K562 (cell line): Measurements from ENCODE around the gene TMEM187. TPM values are rescaled to one million over a fixed set of nuclear protein-coding genes. Genes with fewer than 3 reads are reported as not detected.

Experiments
- CBFB ChIP-seq: sonication (generic); formaldehyde crosslinking; IDR thresholded peaks from 2 replicates; pipeline ENCODE4 v1.4.0; 2020; ENCODE audit warnings: mild to moderate bottlenecking, missing genetic modification reagents
- ETV5 ChIP-seq: sonication (generic); formaldehyde crosslinking; IDR thresholded peaks from 2 replicates; pipeline ENCODE4 v1.4.0; 2020; ENCODE audit warnings: low read depth, mild to moderate bottlenecking, missing genetic modification reagents
- FOSL1 ChIP-seq: fragments of 200-800 bp; sonication (Bioruptor generic); conservative IDR thresholded peaks from 2 replicates; pipeline ENCODE4 v1.6.1; 2016; ENCODE audit warnings: missing genetic modification characterization, missing compliant biosample characterization
- HCFC1 ChIP-seq: IDR thresholded peaks from 2 replicates; pipeline ENCODE4 v1.6.1; 2012; ENCODE audit warnings: low read depth, low read length, improper control_type of control experiment
- HDAC6 ChIP-seq: IDR thresholded peaks from 2 replicates; pipeline ENCODE4 v1.6.1; 2012; ENCODE audit warnings: low read depth, mild to moderate bottlenecking, control low read depth, inconsistent platforms, low read length, moderate library complexity
- HSF4 ChIP-seq: fragments of 250-450 bp; sonication (Bioruptor Pico); IDR thresholded peaks from 2 replicates; pipeline ENCODE4 v2.1.2; 2022; ENCODE audit warnings: mild to moderate bottlenecking, moderate library complexity, borderline replicate concordance
- MYC ChIP-seq, 2 experiments: fragments of 250-450 bp in 1 of 2; sonication (Bioruptor Pico) in 1 of 2; IDR thresholded peaks; 2 replicates each; pipeline versions ENCODE4 v1.5.1 to v1.6.1; 2012 to 2021; ENCODE audit warnings: low read depth in 2 of 2, borderline replicate concordance in 1 of 2, improper control_type of control experiment in 1 of 2, low read length in 1 of 2, mild to moderate bottlenecking in 1 of 2, moderate library complexity in 1 of 2
- NCOA1 ChIP-seq: fragments of 450-650 bp; IDR thresholded peaks from 2 replicates; pipeline ENCODE4 v1.6.1; 2016; ENCODE audit warnings: low read depth
- PHF8 ChIP-seq: fragments of 200-600 bp; sonication (generic); IDR thresholded peaks from 2 replicates; pipeline ENCODE4 v1.6.1; 2012; ENCODE audit warnings: mixed run types, mild to moderate bottlenecking, inconsistent platforms, low read length, moderate library complexity, borderline replicate concordance
- POLR2AphosphoS5 ChIP-seq: IDR thresholded peaks from 2 replicates; pipeline ENCODE4 v1.6.1; 2011; ENCODE audit warnings: mild to moderate bottlenecking, low read depth, low read length, moderate library complexity; ENCODE audit not compliant: control insufficient read depth, insufficient read depth
- RBFOX2 ChIP-seq: fragments of 200-400 bp; formaldehyde crosslinking; IDR thresholded peaks from 2 replicates; pipeline ENCODE4 v1.6.1; 2017; ENCODE audit warnings: low read depth, mild to moderate bottlenecking, low read length, moderate library complexity
- RBM14 ChIP-seq: fragments of 200-400 bp; formaldehyde crosslinking; IDR thresholded peaks from 2 replicates; pipeline ENCODE4 v1.6.1; 2018; ENCODE audit warnings: low read depth, mild to moderate bottlenecking, low read length, moderate library complexity, borderline replicate concordance; ENCODE audit not compliant: insufficient read depth
- SIN3A ChIP-seq, 2 experiments: fragments of 150-350 bp in 1 of 2; IDR thresholded peaks; 2 replicates each; pipeline ENCODE4 v1.6.1; 2011 to 2016; ENCODE audit warnings: borderline replicate concordance in 2 of 2, low read depth in 2 of 2, low read length in 2 of 2, mild to moderate bottlenecking in 2 of 2, moderate library complexity in 2 of 2; ENCODE audit not compliant: control insufficient read depth in 1 of 2
- SIX5 ChIP-seq, 2 experiments: IDR thresholded peaks; 2 replicates each; pipeline ENCODE4 v1.6.1; 2011; ENCODE audit warnings: low read length in 2 of 2, borderline replicate concordance in 1 of 2, low read depth in 1 of 2, mild to moderate bottlenecking in 1 of 2, moderate library complexity in 1 of 2; ENCODE audit not compliant: insufficient read depth in 1 of 2
- SUPT5H ChIP-seq: fragments of 450-650 bp; IDR thresholded peaks from 2 replicates; pipeline ENCODE4 v1.6.1; 2016
- TAF1 ChIP-seq: IDR thresholded peaks from 2 replicates; pipeline ENCODE4 v1.6.1; 2011; ENCODE audit warnings: mild to moderate bottlenecking, low read length, moderate library complexity; ENCODE audit not compliant: insufficient read depth, control insufficient read depth, severe bottlenecking; ENCODE audit errors: extremely low read depth
- TBP ChIP-seq: optimal IDR thresholded peaks from 2 replicates; pipeline ENCODE3; 2011; ENCODE audit warnings: low read depth, low read length, improper control_type of control experiment
- TFAP4 ChIP-seq: sonication (generic); formaldehyde crosslinking; IDR thresholded peaks from 2 replicates; pipeline ENCODE4 v1.8.0; 2022; ENCODE audit warnings: missing genetic modification reagents, mild to moderate bottlenecking, moderate library complexity, borderline replicate concordance
- ZBTB7A ChIP-seq: IDR thresholded peaks from 2 replicates; pipeline ENCODE4 v1.6.1; 2011; ENCODE audit warnings: low read depth, mild to moderate bottlenecking, low read length, moderate library complexity, borderline replicate concordance; ENCODE audit not compliant: control insufficient read depth
- ZNF12 ChIP-seq: sonication (generic); formaldehyde crosslinking; IDR thresholded peaks from 2 replicates; pipeline ENCODE4 v1.4.0; 2020; ENCODE audit warnings: mild to moderate bottlenecking, missing genetic modification reagents
- ZNF717 ChIP-seq: fragments of 250-450 bp; sonication (Bioruptor Pico); IDR thresholded peaks from 2 replicates; pipeline ENCODE4 v1.5.0; 2021
- polyA plus RNA-seq, 8 experiments: library from polyadenylated mRNA; depleted of rRNA in 4 of 8; stranded (reverse) in 5 of 8; unstranded in 3 of 8; fragments of >200 nt; fragmentation: Nextera tagmentation in 2 of 8; fragmentation: Illumina TruSeq in 1 of 8; extraction: Ambion mirVana in 2 of 8; extraction: Trizol in 1 of 8; gene quantifications; 2 replicates each; pipeline versions ENCODE4 v1.2.1 to v1.2.3, GENCODE V29; 2011 to 2014; ENCODE audit warnings: inconsistent platforms in 1 of 8, missing spikeins in 1 of 8
- total RNA-seq, 7 experiments: library from RNA; depleted of rRNA in 6 of 7; stranded (reverse); fragments of >200 nt in 6 of 7; fragmentation: Illumina TruSeq in 2 of 7; extraction: Trizol in 2 of 7; gene quantifications; 2 replicates each; pipeline versions ENCODE4 v1.2.1 to v1.2.3, GENCODE V29; 2011 to 2021; ENCODE audit warnings: low replicate concordance in 1 of 7
- TF ChIP-seq, protein P1 (sequence below), 2 experiments: IDR thresholded peaks; 2 replicates each; pipeline ENCODE4 v1.6.1; 2011; ENCODE audit warnings: borderline replicate concordance in 1 of 2, control low read depth in 1 of 2, low read depth in 1 of 2, low read length in 1 of 2, mild to moderate bottlenecking in 1 of 2, mixed read lengths in 1 of 2, moderate library complexity in 1 of 2; ENCODE audit not compliant: insufficient read depth in 1 of 2, insufficient read length in 1 of 2, poor library complexity in 1 of 2, severe bottlenecking in 1 of 2; ENCODE audit errors: extremely low read depth in 1 of 2
- TF ChIP-seq, protein P2 (sequence below): fragments of 450-650 bp; IDR thresholded peaks from 2 replicates; pipeline ENCODE4 v1.6.1; 2016

The TMEM187 gene
- total and polyA plus RNA-seq, 9 of the 15 experiments (the other 6 are each of a cell fraction or from before 2014, with no cell fraction given): 0.13 to 6.4 (median 1.6) TPM

- TF ChIP-seq, protein P1, sequence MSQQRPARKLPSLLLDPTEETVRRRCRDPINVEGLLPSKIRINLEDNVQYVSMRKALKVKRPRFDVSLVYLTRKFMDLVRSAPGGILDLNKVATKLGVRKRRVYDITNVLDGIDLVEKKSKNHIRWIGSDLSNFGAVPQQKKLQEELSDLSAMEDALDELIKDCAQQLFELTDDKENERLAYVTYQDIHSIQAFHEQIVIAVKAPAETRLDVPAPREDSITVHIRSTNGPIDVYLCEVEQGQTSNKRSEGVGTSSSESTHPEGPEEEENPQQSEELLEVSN (IDR thresholded peaks at IDR 0.05; ENCODE audit: borderline replicate concordance in 1 of 2, extremely low read depth in 1 of 2, insufficient read depth in 1 of 2, insufficient read length in 1 of 2, low read depth in 1 of 2, low read length in 1 of 2, poor library complexity in 1 of 2, severe bottlenecking in 1 of 2): no peak
- TF ChIP-seq POLR2AphosphoS5: peak; percentile 0; the same call in 1 of the 2 replicates
- peak in 1 of 2 experiments; percentile 9; a peak in 1 of 4 replicates for TF ChIP-seq SIX5 (IDR thresholded peaks at IDR 0.05; ENCODE audit: borderline replicate concordance in 1 of 2, insufficient read depth in 1 of 2, low read depth in 1 of 2, low read length in 2 of 2)
- TF ChIP-seq HDAC6: no peak
- 0 out of 2 replicates have a peak, but pooled peaks have one; percentile 69 for TF ChIP-seq ZNF12 (CRISPR knock-in tag)
- TF ChIP-seq NCOA1: peak; percentile 65
- peak; percentile 46; the same call in 1 of the 2 replicates for TF ChIP-seq ETV5 (CRISPR knock-in tag)
- TF ChIP-seq RBM14: 0 out of 2 replicates have a peak, but pooled peaks have one; percentile 6
- peak; percentile 85 for TF ChIP-seq RBFOX2
- TF ChIP-seq HSF4: no peak
- peak; percentile 70 for TF ChIP-seq HCFC1
- TF ChIP-seq MYC (IDR thresholded peaks at IDR 0.05; ENCODE audit: low read depth, low read length): peak; percentile 46
- no peak for TF ChIP-seq MYC (CRISPR knock-in tag; IDR thresholded peaks at IDR 0.05; ENCODE audit: borderline replicate concordance, low read depth)
- peak; percentile 40; the same call in 1 of the 2 replicates for TF ChIP-seq ZBTB7A
- peak; percentile 71 for TF ChIP-seq TAF1
- peak; percentile 49; the same call in 1 of the 2 replicates for TF ChIP-seq PHF8
- TF ChIP-seq SIN3A (IDR thresholded peaks at IDR 0.05; ENCODE audit: borderline replicate concordance in 2 of 2, control insufficient read depth in 1 of 2, low read depth in 2 of 2, low read length in 2 of 2): peak in 1 of 2 experiments; percentile 4; a peak in 1 of 4 replicates
- TF ChIP-seq CBFB: peak; percentile 78; the same call in 1 of the 2 replicates
- TF ChIP-seq, protein P2, sequence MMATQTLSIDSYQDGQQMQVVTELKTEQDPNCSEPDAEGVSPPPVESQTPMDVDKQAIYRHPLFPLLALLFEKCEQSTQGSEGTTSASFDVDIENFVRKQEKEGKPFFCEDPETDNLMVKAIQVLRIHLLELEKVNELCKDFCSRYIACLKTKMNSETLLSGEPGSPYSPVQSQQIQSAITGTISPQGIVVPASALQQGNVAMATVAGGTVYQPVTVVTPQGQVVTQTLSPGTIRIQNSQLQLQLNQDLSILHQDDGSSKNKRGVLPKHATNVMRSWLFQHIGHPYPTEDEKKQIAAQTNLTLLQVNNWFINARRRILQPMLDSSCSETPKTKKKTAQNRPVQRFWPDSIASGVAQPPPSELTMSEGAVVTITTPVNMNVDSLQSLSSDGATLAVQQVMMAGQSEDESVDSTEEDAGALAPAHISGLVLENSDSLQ: peak; percentile 5; the same call in 1 of the 2 replicates
- 0 out of 2 replicates have a peak, but pooled peaks have one; percentile 27 for TF ChIP-seq TFAP4 (CRISPR knock-in tag)
- no peak for TF ChIP-seq FOSL1 (tag)
- peak; percentile 60 for TF ChIP-seq SUPT5H
- peak; percentile 37 for TF ChIP-seq TBP
- TF ChIP-seq ZNF717 (CRISPR knock-in tag): no peak
Observed at GRCh38 chrX:153971124-153971449, 1.5 kb upstream of the TMEM187 start (continued).
